HL-60 (cell line): ENCODE measurements around the gene DBR1.

Experiments
- GABPA ChIP-seq: IDR thresholded peaks from 2 replicates; pipeline ENCODE4 v1.6.1; 2012; ENCODE audit warnings: low read depth
- POLR2AphosphoS5 ChIP-seq: IDR thresholded peaks from 2 replicates; pipeline ENCODE4 v1.6.1; 2012; ENCODE audit warnings: low read depth
- SPI1 ChIP-seq: IDR thresholded peaks from 2 replicates; pipeline ENCODE4 v1.6.1; 2012; ENCODE audit warnings: low read depth, mild to moderate bottlenecking, borderline replicate concordance
- TF ChIP-seq, protein P1 (sequence below): IDR thresholded peaks from one replicate; pipeline ENCODE4 v1.5.1; 2011; ENCODE audit warnings: low read length, control low read depth, inconsistent platforms; ENCODE audit not compliant: insufficient read depth

DNA sequence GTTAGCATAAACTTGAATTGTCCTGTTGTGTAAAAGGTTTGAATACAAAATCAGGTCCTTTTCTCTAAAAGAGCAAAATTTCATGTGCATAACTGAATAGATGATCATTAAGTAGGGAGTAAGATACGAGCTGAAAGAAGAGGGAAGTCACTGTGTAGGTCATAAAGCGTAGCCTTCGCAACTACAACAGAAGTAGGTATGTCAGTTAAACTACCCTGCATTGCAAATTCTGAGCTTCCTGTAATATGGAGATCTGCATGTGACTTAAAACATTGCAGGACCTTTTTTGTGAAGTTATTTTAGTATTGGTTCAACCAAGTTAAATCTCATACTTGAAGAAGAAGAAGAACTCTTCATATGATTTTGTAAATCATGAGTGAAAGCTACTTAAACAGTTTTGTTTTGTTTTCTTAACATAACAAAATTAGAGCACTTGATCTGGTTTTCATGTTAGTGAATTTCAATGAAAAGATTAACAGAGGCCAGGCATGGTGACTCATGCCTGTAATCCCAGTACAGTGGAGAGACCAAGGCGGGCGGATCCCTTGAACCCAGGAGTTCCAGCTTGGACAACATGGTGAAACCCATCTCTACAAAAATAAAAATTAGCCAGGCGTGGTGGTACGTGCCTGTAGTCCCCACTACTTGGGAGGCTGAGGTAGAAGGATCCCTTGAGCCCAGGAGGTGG, 38.8 kb upstream of the DBR1 start:
- TF ChIP-seq, protein P1, sequence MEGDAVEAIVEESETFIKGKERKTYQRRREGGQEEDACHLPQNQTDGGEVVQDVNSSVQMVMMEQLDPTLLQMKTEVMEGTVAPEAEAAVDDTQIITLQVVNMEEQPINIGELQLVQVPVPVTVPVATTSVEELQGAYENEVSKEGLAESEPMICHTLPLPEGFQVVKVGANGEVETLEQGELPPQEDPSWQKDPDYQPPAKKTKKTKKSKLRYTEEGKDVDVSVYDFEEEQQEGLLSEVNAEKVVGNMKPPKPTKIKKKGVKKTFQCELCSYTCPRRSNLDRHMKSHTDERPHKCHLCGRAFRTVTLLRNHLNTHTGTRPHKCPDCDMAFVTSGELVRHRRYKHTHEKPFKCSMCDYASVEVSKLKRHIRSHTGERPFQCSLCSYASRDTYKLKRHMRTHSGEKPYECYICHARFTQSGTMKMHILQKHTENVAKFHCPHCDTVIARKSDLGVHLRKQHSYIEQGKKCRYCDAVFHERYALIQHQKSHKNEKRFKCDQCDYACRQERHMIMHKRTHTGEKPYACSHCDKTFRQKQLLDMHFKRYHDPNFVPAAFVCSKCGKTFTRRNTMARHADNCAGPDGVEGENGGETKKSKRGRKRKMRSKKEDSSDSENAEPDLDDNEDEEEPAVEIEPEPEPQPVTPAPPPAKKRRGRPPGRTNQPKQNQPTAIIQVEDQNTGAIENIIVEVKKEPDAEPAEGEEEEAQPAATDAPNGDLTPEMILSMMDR = no peak
- TF ChIP-seq GABPA (no peak), POLR2AphosphoS5 (no peak), SPI1 (peak; percentile 77; the same call in 1 of the 2 replicates)
